HG02588 (cell line): ENCODE measurements around the gene TSHB.
A peak's percentile ranks its signal among the peaks of the same experiment; 100 is the strongest.
"Not testable (repeated sequence)": the region's sequence is repeated elsewhere in the genome, so short reads cannot be mapped to it uniquely, and the experiment has no call there.

Experiments
- ATAC-seq: cut with Tn5 transposase; IDR thresholded peaks from one replicate; pipeline ENCODE4 v1.9.1; 2021; ENCODE audit warnings: mild to moderate bottlenecking, moderate library complexity; ENCODE audit not compliant: unreplicated experiment

The TSHB gene

DNA sequence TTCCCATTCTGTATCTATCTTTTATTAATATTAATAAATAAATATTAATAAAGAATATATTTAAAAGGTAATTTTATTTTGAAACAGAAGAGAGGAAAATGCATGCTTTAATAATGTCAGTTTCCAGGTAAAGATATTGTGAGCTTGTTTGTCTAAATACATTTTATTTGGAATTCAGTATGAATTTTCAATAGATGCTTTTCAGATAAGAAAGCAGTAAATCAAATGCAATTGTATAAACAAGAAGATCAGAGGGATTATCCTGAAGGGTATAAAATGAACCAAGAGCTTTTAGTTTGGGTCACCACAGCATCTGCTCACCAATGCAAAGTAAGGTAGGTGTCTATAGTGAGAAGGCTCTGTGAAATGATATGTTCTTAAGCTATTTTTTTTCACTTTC lies at the start of gene TSHB:
Gene TSHB, plus strand, starts transcription at position 301 of the 400 bp plus-strand sequence. CDS start 3,537 bp downstream, outside the sequence.
- no peak for ATAC-seq

DNA sequence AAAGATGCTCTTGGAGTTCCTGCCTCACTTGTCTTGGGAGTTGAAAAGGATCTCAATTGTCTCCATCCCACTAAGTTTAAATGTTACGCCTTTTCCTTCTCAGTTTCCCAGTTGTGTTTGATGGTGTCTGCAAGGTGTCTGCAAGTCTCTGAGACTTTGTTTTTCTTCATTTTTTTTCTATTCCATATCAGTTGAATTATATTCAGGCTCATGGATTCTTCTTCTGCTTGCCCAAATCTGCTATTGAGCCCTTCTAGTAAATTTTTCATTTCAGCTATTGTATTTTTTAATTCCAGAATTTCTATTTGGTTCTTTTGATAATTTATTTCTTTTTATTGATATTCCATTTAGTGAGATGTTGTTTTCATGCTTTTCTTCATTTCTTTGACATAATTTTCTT lies 47.4 kb upstream of the TSHB start:
- ATAC-seq, result no peak

DNA sequence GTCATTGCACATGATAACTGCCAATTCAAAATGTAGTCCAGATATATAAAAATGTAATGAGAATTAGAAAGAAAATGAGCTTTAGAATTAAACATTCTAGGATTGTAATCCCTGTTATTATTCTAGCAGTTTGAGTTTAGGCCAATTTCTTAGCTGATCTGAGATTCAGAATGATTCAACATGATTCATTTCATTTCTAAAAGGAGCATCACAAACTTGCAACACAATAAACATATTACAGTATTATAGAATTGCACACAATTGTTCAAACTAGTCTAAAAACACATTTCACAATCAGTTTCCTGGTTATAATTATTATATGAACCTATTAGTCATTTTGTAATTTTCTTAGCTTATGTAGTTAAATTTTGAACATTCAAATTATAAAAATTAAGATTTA lies 43.3 kb upstream of the TSHB start:
- no peak for ATAC-seq

DNA sequence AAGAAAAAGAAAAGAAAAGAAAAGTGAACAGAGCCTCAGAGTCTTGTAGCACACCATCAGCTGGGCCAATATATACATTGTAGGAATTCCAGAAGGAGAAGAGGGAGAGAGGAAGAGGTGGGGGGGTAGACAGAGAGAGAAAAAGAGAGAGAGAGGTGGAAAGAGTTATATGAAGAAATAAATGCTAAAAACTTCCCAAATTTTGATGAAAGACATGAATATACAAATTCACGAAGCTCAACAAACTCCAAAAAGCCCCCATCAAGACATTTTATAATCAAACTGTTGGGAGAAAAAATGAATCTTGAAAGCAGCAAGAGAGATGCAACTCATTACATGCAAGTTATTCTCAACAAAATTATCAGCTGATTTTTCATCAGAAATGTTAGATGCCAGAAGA lies 41.5 kb upstream of the TSHB start:
- no peak for ATAC-seq

DNA sequence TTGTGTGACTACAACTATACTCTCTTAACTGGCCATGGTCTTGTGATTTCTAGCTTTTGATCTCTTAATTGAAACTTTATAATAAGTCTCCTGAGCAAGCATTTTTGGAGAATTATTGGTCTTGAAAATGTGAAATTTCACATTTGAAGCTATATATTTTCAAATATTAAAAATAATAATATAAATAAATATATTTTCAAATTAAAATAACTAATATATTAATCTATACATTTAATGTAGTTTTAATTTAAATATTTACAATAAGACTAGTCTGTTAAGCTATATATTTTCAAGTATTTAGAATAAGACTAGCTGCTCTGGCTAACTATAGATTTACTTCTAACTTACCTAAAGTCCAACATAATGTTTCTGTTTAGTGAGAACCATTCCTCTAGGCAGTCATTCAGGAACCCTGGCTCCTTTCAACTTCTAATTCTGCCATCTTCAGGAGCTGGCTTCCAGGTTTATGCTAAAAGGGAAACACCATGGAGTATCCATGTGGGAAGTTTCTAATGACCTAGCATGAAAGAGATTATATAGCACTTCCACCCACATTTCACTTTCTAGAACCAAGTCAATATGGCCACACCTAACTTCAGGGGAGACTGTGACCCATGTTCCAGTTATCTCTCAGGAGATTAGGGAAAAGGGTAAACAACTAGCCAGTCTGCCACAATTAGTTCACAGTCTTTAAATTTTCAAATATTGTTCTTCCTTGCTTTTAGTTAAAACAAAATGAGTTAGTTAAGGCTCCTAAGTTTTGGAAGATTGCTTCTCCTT lies 31.9 kb upstream of the TSHB start:
- no peak for ATAC-seq

DNA sequence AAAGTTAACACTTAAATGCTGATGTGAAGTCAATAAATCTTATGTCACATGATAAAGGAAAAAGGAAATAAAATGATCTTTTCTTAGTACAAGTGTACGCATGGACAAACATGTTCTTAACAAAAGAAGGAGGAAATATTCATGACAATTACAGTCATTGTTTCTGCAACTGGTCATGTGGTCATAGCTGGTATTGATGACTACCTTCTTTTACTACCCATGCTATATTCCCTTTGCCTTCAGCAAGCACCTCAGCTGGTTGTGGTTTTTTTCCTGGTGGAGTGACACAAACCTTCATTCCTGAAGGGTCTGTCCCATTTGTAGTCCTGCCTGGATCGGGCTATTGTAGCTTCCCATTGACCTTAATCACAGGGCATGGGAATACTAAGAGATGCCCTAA lies 23.4 kb upstream of the TSHB start:
- ATAC-seq, result no peak

DNA sequence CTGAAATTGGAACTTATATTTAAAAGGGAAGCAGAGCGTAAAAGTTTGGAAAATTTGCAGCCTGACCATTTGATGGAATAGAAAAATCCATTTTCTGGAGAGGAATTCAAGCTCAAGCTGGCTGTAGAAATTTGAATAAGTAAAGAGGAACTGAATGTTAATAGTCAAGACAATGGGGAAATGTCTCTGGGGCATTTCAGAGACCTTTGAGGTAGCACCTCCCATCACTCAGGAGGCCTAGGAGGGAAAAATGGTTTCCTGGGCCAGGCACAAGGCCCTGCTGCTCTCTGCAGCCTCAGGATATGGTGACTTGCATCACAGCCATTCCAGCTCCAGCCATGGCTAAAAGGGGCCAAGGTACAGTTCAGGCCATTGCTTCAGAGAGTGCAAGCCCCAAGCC lies 17.6 kb upstream of the TSHB start:
- ATAC-seq, result no peak

DNA sequence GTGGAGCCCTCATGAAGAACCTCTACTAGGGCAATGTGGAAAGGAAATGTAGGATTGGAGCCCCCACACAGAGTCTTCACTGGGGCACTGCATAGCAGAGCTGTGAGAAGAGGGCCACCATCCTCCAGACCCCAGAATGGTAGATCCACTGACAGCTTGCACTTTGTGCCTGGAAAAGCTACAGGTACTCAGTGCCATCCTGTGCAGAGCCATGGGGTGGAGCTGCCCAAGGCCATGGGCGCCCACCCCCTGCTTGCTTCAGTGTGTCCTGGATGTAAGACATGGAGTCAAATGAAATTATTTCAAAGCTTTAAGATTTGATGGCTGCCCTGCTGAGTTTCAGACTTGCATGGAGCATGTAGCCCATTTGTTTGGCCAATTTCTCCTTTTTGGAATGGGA lies 17.2 kb upstream of the TSHB start:
- no peak for ATAC-seq

DNA sequence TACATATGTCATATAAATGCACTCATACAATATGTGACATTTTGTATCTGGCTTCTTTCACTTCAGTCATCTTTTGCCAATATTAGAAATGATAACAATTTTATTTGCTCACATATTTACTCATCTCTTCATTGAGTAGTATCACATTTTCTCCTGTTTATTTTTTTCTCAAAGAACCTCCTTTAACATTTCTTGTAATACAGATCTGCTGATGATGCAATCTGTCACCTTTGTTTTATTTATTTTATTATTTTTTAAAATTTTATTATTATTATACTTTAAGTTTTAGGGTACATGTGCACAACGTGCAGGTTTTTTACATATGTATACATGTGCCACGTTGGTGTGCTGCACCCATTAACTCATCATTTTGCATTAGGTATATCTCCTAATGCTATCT lies 15.8 kb upstream of the TSHB start:
- no peak for ATAC-seq

DNA sequence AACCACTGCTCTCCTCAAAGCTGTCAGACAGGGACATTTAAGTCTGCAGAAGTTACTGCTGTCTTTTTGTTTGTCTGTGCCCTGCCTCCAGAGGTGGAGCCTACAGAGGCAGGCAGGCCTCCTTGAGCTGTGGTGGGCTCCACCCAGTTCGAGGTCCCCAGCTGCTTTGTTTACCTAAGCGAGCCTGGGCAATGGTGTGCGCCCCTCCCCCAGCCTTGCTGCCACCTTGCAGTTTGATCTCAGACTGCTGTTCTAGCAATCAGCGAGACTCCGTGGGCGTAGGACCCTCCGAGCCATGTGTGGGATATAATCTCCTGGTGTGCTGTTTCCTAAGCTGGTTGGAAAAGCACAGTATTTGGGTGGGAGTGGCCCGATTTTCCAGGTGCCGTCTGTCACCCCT lies 10.1 kb upstream of the TSHB start:
- not testable (repeated sequence) for ATAC-seq

DNA sequence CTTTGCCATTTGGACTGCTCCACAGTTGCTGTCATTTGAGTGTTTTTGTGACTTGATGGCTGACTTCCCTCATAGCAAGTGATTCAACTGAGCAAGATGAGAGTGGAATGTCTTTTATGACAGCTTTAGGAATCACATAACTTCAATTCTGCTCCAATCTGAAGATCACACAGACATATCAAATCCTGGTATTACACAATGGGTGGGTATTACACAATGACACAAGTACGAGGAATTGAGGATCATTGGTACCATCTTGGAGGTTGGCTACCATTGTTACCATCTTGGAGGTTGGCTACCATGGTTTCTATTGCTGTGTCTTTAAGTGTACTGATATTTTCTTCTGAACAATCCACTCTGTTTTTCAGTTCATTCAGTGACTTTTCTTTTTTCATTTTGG lies 8.5 kb upstream of the TSHB start:
- ATAC-seq, result no peak

DNA sequence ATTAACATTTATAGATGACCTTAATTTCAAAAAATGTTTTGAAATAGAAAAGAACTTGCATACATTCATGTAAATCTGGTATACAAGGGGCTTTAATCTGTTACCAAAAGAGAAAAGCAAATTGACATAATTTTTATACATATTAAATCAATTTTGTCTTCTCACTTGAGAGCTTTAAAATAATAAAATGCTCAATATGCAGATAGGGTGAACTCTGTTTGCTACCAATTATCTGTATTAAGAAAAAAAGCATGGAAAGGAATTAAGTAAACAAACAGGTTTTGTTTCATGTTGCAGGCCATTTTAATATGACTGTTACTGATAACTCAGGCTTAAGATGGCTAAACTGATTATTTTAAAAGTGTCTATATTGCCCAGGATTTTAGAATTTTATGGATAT lies 6.0 kb upstream of the TSHB start:
- ATAC-seq, result no peak

DNA sequence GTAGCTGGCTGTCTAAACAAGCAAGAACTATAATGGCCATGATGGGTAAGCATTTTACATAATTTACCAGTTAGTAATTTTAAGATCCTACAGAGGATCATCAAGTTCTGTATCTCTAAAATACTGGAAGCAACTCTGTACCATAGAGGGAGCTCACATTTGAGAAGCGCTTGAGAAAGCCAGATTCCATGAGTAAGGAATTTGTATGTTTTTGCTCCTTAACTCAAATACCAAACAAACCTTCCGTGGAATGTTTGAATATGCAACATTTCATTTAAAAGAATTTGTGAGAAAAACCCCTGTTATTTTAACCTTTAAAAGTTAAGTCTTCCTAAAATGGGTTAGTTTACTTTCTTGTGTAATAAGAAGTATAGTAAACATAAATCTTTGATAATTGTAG lies 2.0 kb downstream of the TSHB start:
- no peak for ATAC-seq

DNA sequence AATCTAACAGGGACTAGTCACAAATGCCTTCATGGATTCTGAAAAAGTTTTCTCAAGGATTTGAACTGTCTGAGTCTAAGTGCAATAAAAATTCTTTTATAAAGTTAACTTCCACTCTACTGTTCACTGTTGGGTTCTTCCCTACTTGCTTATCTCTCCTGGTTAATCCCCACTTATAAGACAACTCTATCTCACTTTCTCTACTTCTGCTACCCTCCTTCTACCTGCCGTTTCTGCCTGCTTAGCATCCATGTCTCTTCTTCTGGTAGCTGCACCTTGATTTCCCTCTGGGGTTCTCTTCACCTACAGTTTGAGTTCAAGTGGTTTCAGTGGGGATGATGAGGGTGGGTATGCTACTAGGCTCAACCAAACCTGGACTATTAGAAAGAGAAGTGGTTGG lies 6.0 kb downstream of the TSHB start:
- no peak for ATAC-seq

DNA sequence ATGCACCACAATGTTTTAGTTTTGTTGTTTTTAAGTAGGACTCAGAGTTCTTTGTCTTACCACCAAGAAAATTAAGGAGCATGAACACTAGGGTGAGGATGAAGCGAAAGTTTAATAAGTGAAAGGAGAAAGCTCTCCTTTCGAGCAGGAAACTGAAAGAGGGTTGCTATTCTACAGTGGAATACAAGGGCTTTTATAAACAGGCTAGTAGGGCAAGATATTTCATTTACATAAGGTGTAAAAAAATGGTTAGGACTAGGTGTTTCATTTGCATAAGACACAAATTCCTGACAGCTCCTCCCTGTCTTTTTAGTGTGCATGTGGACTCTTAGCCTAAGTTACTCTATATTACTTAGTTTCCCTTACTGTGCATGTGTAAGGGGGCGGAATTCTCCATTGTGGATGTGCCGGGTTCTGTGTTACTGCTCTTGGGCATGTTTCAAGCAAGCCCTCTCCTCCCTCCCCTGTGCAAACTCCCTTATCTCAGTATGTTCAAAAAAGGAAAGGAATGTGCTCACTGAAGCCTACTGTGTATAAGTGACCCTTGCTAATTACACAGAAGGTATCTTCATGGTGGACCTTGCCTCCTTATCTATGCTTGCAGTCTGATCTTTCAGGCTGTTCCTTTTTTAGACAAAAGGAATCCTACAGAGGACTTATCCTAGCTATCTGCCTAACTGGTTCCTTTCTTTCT lies 7.3 kb downstream of the TSHB start:
- ATAC-seq, result no peak

DNA sequence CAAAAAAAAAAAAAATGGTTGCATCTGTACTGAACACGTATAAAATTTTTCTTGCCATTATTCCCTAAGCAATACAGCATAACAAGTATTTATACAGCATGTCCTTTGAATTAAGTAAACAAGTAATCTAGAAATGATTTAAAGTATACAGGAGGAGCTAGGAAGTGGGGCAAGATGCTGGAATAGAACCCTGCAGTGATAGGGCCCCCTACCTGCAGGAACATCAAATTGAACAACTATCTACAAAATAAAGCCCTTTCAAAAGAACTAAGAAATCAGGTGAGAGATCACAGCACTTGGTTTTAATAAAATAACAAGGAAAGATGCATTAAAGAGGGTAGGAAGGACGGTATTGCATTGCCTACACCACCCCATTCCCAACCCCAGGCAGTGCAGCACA lies 10.9 kb downstream of the TSHB start:
- ATAC-seq, result no peak

DNA sequence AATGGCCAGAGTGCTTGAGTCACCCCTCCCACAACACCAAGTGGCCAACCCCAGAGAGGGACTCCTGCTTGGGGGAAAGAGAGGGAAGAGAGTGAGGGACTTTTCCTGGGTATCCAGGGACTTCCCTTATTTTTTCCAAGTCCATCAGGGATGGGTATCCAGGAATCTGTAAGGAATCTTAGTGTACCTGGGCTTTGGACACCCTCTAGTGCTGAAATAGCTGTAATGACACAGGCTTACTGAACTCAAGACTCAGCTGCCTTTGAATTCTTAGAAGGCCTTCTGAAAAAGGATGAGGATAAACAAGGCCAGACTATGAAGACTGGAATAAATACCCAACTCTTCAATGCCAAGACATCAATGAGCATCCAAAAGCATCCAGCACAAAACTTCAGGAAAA lies 12.0 kb downstream of the TSHB start:
- ATAC-seq, result no peak

DNA sequence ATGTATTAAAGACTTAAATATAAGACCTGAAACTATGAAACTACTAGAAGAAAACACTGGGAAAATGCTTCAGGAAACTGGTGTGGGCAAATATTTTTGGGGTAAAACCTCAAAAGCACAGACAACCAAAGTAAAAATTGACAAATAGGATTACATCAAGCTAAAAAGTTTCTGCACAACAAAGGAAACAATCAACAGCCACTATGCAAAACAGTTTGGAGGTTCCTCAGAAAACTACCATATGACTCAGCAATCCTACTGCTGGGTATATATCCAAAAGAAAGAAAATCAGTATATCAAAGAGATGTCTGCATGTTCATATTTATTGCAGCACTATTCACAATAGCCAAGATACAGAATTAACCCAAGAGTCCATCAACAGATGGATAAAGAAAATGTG lies 17.1 kb downstream of the TSHB start:
- ATAC-seq, result no peak

DNA sequence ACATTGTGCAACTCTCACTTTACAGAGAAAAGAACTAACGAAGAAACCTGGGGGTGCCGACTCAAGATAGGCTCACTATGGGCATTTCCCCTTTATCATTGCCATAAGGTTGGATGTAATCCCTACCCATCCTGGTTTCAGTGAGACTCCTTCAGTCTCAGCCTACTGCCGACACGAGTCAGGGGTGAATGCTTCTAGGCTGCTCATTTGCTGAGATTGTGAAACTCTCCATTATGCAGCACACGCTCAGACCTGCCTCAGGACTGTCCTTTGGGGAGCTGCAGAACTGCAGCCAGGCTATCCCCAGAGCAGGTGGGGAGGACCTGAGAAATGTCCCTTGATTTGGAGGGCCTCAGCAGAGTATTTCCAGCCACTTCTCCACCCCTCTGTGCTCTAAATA lies 22.2 kb downstream of the TSHB start:
- ATAC-seq, result no peak

DNA sequence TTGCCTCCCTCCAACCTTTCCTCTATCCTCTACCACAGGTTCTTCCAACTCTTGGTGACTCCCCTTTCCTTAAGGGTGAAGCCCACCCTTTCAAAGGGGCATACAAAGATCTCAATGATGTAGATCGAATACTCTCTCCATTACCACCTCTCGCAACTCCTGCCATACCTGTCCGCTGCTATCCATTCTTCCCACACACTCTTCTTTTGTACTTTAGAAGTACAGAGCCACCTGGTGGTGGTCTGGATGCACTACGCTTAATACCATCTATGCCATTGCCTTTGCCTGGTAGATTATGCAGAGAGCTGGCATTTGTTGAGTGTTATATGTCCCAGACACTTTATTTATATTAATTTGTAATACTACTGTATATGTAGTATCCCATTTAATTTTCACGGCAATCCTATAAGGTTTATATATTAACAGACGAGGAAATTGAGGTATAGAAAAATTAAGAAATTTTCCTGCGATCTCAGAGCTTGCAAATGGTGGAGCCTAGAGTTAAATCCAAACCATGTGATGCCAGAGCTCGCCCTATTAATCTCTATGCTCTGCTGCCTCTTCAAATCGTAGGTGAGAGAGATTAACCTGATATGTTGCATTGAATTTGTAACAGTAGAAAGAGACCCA lies 22.9 kb downstream of the TSHB start:
- ATAC-seq, result peak; percentile 88

DNA sequence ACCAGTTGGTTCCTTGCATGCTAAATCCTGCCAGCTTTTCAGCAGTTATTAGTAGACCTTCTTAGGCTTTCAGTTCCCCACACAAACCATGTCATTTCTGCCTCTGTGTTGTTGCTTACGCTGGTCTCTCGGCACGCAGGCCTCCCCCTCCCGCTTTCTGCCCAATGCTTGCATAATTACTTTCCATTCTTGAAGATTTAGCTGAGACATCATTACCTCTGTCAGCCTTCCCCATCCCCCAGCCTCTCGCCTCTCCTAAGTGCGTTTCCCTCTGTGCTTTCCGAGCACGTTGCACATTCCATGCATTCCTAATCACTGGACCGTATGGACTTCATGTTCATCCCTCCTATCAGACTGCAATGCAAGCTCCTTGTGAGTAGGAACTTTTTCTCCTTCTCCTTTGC lies 26.8 kb downstream of the TSHB start:
- no peak for ATAC-seq

DNA sequence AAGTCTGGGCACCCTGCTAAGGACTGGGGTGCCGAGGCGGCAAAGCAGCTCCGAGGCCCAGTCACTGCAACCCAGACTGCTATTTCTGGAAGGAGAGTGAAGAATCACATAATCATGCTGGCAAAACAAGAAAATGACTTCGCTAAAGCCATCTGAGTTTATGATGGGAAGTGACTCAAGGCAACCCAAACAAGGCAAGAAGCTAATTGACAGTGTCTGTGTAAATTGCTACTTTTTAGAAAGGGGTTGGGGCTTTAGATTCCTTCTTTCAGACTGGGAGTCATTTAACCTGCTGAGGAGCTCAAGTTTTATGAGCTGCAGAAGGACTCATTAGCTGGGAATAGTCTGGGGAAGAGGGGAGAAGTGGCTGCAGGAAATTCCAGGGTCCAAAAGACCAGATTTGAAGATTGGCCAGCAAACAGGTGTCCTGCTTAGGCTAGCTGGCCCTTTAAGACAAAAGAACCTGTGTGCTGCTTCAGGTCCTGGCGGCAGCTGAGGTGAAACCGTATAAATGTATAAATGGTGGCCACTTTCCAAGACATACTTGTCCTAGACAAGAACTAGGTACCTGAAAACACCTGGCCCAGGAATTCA lies 28.1 kb downstream of the TSHB start:
- ATAC-seq, result no peak
